Dedifferentiated amniotic fluid mesenchymal stem cell (primary cell): ENCODE results near the gene PSMD1.
A peak's percentile ranks its signal among the peaks of the same experiment; 100 is the strongest.
"Not testable (repeated sequence)": the region's sequence is repeated elsewhere in the genome, so short reads cannot be mapped to it uniquely, and the experiment has no call there.

Experiments used
- DNase-seq: peaks from one replicate; pipeline ENCODE4 v3.0.0-alpha.2; 2016; ENCODE audit errors: extremely low spot score

PSMD1 gene

GRCh38 chr2:231115651-231116050 is 59.0 kb downstream of the PSMD1 start:
- no peak for DNase-seq

- no peak for DNase-seq
Measured at GRCh38 chr2:231117148-231117547, 60.5 kb downstream of the PSMD1 start.

- no peak for DNase-seq
Measured at GRCh38 chr2:231117922-231118613, 61.4 kb downstream of the PSMD1 start.

- no peak for DNase-seq
Measured at GRCh38 chr2:231118614-231118942, 61.9 kb downstream of the PSMD1 start.

- DNase-seq, result no peak
Measured at GRCh38 chr2:231123362-231123898, 66.8 kb downstream of the PSMD1 start.

- DNase-seq, result no peak
Measured at GRCh38 chr2:231124838-231125568, 68.3 kb downstream of the PSMD1 start, which contains the start of gene HTR2B. TSS of gene HTR2B (minus strand) at chr2:231125042. CDS start at chr2:231123764, 1,278 bp downstream.

- no peak for DNase-seq
Measured at GRCh38 chr2:231126123-231126522, 69.5 kb downstream of the PSMD1 start.

GRCh38 chr2:231127480-231127879 is 70.8 kb downstream of the PSMD1 start:
- DNase-seq, result no peak

GRCh38 chr2:231127936-231128335 is 71.3 kb downstream of the PSMD1 start:
- no peak for DNase-seq

- DNase-seq, result no peak
Measured at GRCh38 chr2:231128541-231128940, 71.9 kb downstream of the PSMD1 start.

- peak; percentile 26 for DNase-seq
Measured at GRCh38 chr2:231129216-231129615, 72.5 kb downstream of the PSMD1 start.

GRCh38 chr2:231130336-231131056 is 73.8 kb downstream of the PSMD1 start:
- no peak for DNase-seq

- DNase-seq, result peak; percentile 28
Measured at GRCh38 chr2:231132129-231132528, 75.5 kb downstream of the PSMD1 start.

GRCh38 chr2:231133365-231134099 is 76.9 kb downstream of the PSMD1 start:
- DNase-seq, result no peak

GRCh38 chr2:231134910-231135655 is 78.4 kb downstream of the PSMD1 start:
- DNase-seq, result no peak

- DNase-seq, result no peak
Measured at GRCh38 chr2:231138699-231139098, 82.0 kb downstream of the PSMD1 start.

GRCh38 chr2:231139796-231140195 is 83.1 kb downstream of the PSMD1 start:
- DNase-seq, result no peak

GRCh38 chr2:231140808-231141207 is 84.1 kb downstream of the PSMD1 start:
- not testable (repeated sequence) for DNase-seq

GRCh38 chr2:231144896-231145295 is 88.2 kb downstream of the PSMD1 start:
- DNase-seq, result no peak

GRCh38 chr2:231146665-231147064 is 90.0 kb downstream of the PSMD1 start:
- peak; percentile 28 for DNase-seq
